ENCODE results near the gene CLDN6. TPM values are rescaled to one million over a fixed set of nuclear protein-coding genes. Genes with fewer than 3 reads are reported as not detected.

Gene CLDN6
- total and polyA plus RNA-seq, 9 of the 15 experiments (the other 6 are each of a cell fraction or from before 2014, with no cell fraction given) = 0.22 to 0.75 (median 0.38) TPM; not detected in 3

DNA sequence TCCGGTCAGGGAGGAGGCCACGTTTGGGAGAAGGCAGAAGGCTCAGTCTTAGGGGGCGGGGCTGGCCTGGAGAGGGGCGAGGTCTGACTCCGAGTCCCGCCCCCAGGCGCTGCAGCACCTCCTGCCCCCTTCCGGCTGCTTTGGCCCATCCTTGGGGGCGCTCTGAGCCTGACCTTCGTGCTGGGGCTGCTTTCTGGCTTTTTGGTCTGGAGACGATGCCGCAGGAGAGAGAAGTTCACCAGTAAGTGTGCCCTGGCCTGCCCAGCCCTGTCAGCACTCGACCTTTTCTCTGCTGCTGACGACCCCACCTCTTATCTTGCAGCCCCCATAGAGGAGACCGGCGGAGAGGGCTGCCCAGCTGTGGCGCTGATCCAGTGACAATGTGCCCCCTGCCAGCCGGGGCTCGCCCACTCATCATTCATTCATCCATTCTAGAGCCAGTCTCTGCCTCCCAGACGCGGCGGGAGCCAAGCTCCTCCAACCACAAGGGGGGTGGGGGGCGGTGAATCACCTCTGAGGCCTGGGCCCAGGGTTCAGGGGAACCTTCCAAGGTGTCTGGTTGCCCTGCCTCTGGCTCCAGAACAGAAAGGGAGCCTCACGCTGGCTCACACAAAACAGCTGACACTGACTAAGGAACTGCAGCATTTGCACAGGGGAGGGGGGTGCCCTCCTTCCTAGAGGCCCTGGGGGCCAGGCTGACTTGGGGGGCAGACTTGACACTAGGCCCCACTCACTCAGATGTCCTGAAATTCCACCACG lies 3.6 kb upstream of the CLDN6 start (continued):
- TF ChIP-seq, protein P1, sequence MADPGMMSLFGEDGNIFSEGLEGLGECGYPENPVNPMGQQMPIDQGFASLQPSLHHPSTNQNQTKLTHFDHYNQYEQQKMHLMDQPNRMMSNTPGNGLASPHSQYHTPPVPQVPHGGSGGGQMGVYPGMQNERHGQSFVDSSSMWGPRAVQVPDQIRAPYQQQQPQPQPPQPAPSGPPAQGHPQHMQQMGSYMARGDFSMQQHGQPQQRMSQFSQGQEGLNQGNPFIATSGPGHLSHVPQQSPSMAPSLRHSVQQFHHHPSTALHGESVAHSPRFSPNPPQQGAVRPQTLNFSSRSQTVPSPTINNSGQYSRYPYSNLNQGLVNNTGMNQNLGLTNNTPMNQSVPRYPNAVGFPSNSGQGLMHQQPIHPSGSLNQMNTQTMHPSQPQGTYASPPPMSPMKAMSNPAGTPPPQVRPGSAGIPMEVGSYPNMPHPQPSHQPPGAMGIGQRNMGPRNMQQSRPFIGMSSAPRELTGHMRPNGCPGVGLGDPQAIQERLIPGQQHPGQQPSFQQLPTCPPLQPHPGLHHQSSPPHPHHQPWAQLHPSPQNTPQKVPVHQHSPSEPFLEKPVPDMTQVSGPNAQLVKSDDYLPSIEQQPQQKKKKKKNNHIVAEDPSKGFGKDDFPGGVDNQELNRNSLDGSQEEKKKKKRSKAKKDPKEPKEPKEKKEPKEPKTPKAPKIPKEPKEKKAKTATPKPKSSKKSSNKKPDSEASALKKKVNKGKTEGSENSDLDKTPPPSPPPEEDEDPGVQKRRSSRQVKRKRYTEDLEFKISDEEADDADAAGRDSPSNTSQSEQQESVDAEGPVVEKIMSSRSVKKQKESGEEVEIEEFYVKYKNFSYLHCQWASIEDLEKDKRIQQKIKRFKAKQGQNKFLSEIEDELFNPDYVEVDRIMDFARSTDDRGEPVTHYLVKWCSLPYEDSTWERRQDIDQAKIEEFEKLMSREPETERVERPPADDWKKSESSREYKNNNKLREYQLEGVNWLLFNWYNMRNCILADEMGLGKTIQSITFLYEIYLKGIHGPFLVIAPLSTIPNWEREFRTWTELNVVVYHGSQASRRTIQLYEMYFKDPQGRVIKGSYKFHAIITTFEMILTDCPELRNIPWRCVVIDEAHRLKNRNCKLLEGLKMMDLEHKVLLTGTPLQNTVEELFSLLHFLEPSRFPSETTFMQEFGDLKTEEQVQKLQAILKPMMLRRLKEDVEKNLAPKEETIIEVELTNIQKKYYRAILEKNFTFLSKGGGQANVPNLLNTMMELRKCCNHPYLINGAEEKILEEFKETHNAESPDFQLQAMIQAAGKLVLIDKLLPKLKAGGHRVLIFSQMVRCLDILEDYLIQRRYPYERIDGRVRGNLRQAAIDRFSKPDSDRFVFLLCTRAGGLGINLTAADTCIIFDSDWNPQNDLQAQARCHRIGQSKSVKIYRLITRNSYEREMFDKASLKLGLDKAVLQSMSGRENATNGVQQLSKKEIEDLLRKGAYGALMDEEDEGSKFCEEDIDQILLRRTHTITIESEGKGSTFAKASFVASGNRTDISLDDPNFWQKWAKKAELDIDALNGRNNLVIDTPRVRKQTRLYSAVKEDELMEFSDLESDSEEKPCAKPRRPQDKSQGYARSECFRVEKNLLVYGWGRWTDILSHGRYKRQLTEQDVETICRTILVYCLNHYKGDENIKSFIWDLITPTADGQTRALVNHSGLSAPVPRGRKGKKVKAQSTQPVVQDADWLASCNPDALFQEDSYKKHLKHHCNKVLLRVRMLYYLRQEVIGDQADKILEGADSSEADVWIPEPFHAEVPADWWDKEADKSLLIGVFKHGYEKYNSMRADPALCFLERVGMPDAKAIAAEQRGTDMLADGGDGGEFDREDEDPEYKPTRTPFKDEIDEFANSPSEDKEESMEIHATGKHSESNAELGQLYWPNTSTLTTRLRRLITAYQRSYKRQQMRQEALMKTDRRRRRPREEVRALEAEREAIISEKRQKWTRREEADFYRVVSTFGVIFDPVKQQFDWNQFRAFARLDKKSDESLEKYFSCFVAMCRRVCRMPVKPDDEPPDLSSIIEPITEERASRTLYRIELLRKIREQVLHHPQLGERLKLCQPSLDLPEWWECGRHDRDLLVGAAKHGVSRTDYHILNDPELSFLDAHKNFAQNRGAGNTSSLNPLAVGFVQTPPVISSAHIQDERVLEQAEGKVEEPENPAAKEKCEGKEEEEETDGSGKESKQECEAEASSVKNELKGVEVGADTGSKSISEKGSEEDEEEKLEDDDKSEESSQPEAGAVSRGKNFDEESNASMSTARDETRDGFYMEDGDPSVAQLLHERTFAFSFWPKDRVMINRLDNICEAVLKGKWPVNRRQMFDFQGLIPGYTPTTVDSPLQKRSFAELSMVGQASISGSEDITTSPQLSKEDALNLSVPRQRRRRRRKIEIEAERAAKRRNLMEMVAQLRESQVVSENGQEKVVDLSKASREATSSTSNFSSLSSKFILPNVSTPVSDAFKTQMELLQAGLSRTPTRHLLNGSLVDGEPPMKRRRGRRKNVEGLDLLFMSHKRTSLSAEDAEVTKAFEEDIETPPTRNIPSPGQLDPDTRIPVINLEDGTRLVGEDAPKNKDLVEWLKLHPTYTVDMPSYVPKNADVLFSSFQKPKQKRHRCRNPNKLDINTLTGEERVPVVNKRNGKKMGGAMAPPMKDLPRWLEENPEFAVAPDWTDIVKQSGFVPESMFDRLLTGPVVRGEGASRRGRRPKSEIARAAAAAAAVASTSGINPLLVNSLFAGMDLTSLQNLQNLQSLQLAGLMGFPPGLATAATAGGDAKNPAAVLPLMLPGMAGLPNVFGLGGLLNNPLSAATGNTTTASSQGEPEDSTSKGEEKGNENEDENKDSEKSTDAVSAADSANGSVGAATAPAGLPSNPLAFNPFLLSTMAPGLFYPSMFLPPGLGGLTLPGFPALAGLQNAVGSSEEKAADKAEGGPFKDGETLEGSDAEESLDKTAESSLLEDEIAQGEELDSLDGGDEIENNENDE (IDR thresholded peaks at IDR 0.05; ENCODE audit: low read depth, low read length) = no peak
- TF ChIP-seq BMI1 (IDR thresholded peaks at IDR 0.05; ENCODE audit: low read length) = no peak
- peak in 1 of 2 experiments; percentile 35; a peak in 1 of 4 replicates for TF ChIP-seq TEAD1 (CRISPR knock-in tag; IDR thresholded peaks at IDR 0.05)
- TF ChIP-seq MCM2 (IDR thresholded peaks at IDR 0.05; ENCODE audit: low read depth) = no peak
- no peak for TF ChIP-seq ZNF696 (CRISPR knock-in tag; conservative IDR thresholded peaks at IDR 0.05)
- TF ChIP-seq ZNF431 (CRISPR knock-in tag; IDR thresholded peaks at IDR 0.05) = no peak
- TF ChIP-seq, protein P2, sequence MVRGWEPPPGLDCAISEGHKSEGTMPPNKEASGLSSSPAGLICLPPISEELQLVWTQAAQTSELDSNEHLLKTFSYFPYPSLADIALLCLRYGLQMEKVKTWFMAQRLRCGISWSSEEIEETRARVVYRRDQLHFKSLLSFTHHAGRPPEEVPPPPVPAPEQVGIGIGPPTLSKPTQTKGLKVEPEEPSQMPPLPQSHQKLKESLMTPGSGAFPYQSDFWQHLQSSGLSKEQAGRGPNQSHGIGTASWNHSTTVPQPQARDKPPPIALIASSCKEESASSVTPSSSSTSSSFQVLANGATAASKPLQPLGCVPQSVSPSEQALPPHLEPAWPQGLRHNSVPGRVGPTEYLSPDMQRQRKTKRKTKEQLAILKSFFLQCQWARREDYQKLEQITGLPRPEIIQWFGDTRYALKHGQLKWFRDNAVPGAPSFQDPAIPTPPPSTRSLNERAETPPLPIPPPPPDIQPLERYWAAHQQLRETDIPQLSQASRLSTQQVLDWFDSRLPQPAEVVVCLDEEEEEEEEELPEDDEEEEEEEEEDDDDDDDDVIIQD (CRISPR knock-in tag; IDR thresholded peaks at IDR 0.05) = no peak
- TF ChIP-seq ZNF764 (CRISPR knock-in tag; IDR thresholded peaks at IDR 0.05; ENCODE audit: low read depth) = no peak
- TF ChIP-seq HDAC2 (IDR thresholded peaks at IDR 0.05) = 0 out of 2 replicates have a peak, but pooled peaks have one; percentile 29
- TF ChIP-seq SRSF7 (optimal IDR thresholded peaks at IDR 0.05; ENCODE audit: low read depth, low read length) = no peak
- TF ChIP-seq NFATC3 (IDR thresholded peaks at IDR 0.05) = no peak
- no peak for TF ChIP-seq ZNF41 (CRISPR knock-in tag; conservative IDR thresholded peaks at IDR 0.05)

Measured in K562 (cell line).